Right atrium auricular region (tissue), 2 donors: Measurements from ENCODE around the gene PSMD9. TPM values are rescaled to one million over a fixed set of nuclear protein-coding genes. Genes with fewer than 3 reads are reported as not detected.

Source experiments
- DNase-seq: peaks from one replicate; pipeline ENCODE4 v3.0.0-alpha.2; 2019; ENCODE audit warnings: low spot score
- H3K27ac ChIP-seq, 2 donors: fragments of 200-600 bp; sonication (generic); 1 replicate in 1 of 2; 2 replicates in 1 of 2; pipeline ENCODE4 v1.5.1; 2016 to 2019
- H3K27me3 ChIP-seq, 2 donors: fragments of 200-600 bp; sonication (generic); one replicate each; pipeline versions ENCODE4 v1.5.1 to v1.6.0; 2017 to 2019
- H3K36me3 ChIP-seq: fragments of 200-600 bp; sonication (generic); one replicate; pipeline ENCODE4 v1.5.1; 2016
- H3K4me1 ChIP-seq, 2 donors: fragments of 200-600 bp; sonication (generic); one replicate each; pipeline versions ENCODE4 v1.5.1 to v1.6.0; 2017 to 2019
- H3K4me3 ChIP-seq, 2 donors: fragments of 200-600 bp; sonication (generic); 1 replicate in 1 of 2; 2 replicates in 1 of 2; pipeline ENCODE4 v1.5.1; 2017 to 2019; ENCODE audit warnings: mild to moderate bottlenecking in 1 of 2, moderate library complexity in 1 of 2
- H3K9me3 ChIP-seq, 2 donors: fragments of 200-600 bp; sonication (generic); one replicate each; pipeline ENCODE4 v1.5.1; 2019
- total RNA-seq, 2 donors: library from RNA; depleted of rRNA; stranded (reverse); fragments of >200 nt; gene quantifications; one replicate each; pipeline ENCODE4 v1.1.0, GENCODE V29; 2016
- TF ChIP-seq, protein P1 (sequence below), 2 donors: fragments of 200-600 bp; sonication (generic); IDR thresholded peaks; one replicate each; pipeline ENCODE4 v1.5.1; 2019; ENCODE audit warnings: antibody characterized with exemption in 2 of 2

Gene PSMD9
- total RNA-seq, 2 donors from 2014 or later: 33.2 to 59.2 TPM

DNA sequence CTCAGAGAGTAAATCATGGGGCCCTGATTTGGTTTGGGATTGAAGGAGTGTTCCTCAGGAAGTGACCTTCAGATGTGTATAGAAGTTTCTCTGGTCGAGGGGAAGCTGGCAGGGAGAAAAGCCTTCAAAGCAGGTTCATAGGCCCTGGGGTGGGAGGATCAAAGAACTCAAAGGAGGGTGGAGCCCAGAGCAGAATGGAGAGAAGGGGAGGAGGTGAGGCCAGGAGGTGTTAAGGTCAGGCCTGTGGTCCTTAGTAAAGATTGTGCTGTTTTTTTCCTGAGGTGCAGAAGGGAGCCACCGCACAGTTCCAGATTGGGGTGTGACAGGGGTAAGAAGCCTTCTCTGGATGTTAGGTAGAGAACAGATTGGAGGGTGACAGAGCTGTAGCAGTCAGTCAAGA, 20.1 kb downstream of the PSMD9 start:
- no peaks in the 10 kb centered on the region for H3K4me1 ChIP-seq
- no peaks in the 10 kb centered on the region for H3K27me3 ChIP-seq
- no peak overlapping the region for H3K4me3 ChIP-seq
- no peak for DNase-seq
- no peak overlapping the region for H3K27ac ChIP-seq
- TF ChIP-seq, protein P1, sequence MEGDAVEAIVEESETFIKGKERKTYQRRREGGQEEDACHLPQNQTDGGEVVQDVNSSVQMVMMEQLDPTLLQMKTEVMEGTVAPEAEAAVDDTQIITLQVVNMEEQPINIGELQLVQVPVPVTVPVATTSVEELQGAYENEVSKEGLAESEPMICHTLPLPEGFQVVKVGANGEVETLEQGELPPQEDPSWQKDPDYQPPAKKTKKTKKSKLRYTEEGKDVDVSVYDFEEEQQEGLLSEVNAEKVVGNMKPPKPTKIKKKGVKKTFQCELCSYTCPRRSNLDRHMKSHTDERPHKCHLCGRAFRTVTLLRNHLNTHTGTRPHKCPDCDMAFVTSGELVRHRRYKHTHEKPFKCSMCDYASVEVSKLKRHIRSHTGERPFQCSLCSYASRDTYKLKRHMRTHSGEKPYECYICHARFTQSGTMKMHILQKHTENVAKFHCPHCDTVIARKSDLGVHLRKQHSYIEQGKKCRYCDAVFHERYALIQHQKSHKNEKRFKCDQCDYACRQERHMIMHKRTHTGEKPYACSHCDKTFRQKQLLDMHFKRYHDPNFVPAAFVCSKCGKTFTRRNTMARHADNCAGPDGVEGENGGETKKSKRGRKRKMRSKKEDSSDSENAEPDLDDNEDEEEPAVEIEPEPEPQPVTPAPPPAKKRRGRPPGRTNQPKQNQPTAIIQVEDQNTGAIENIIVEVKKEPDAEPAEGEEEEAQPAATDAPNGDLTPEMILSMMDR (IDR thresholded peaks at IDR 0.05): no peak
- H3K9me3 ChIP-seq: no peaks in the 10 kb centered on the region
- peaks cover 51% of the 10 kb centered on the region for H3K36me3 ChIP-seq

DNA sequence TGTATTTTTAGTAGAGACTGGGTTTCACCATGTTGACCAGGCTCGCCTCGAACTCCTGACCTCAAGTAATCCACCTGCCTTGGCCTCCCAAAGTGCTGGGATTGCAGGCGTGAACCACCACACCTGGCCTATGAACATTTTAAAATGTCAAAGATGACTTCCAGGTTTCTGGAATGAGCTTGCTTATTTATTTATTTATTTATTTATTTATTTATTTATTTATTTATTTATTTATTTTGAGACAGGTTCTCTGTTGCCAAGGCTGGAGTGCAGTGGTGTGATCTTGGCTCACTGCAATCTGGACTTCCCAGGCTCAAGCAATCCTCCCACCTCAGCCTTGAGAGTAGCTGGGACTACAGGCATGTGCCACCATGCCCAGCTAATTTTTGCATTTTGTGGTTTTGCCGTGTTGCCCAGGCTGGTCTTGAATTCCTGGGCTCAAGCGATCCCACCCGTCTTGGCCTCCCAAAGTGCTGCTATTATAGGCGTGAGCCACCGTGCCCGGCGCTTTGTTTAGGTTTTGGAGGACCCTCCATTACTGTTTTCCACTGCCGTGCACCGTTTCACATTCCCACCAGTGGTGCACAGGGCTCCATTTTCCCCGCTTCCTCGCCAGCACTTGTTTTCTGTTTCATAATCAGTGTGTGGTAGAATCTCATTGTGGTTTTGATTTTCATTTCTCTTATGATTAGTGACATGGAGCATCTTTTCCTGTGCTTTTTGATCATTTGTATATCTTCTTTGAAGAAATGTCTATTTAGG, 23.4 kb downstream of the PSMD9 start:
- Histone ChIP-seq H3K27ac (no peak overlapping the region), H3K27me3 (no peaks in the 10 kb centered on the region), H3K4me3 (no peak overlapping the region), H3K36me3 (peaks cover 53% of the 10 kb centered on the region), H3K9me3 (no peaks in the 10 kb centered on the region), H3K4me1 (no peaks in the 10 kb centered on the region)
- TF ChIP-seq, protein P1 (IDR thresholded peaks at IDR 0.05): no peak
- DNase-seq: no peak

DNA sequence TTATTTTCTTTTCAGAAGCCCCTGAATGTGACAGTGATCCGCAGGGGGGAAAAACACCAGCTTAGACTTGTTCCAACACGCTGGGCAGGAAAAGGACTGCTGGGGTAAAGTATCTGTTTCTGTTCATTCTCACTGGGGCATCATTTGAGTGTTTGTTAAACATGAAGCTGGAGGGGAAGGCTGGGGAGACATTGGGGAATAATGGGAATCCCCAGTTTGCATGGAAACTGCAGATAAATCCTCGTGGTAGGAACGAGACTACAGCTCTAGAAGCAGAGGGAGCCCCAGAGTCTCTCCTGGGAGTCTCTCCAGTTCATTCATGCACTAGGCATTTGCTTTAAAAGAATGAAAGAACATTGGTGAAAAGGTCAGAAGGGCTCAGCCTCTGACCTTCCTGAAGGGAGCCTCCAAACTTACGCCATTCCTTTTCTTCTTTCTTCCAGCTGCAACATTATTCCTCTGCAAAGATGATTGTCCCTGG, 27.3 kb downstream of the PSMD9 start:
- Histone ChIP-seq H3K36me3 (peaks cover 45% of the 10 kb centered on the region), H3K4me3 (no peak overlapping the region)

DNA sequence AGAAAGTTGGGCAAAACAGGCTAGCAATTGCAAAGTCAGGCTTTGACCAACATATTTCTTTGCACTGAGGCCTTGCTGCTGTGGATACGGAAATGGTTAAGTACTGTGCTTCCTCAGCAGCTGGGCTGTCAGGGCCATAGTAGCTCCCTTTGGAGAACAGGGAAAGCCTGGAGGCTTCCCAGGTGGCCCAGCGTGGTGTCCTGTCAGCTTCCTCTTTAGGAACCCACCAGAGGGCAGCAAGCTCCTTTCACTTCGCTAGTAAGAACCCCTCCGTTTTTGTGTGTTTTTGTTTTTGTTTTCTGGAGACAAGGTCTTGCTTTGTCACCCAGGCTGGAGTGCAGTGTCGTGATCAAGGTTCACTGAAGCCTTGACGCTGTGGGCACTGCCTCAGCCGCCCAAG, 28.1 kb downstream of the PSMD9 start:
- H3K36me3 ChIP-seq: peaks cover 41% of the 10 kb centered on the region
- H3K4me1 ChIP-seq: peaks cover 0 to 12% of the 10 kb centered on the region in 2 donors
- no peak overlapping the region for H3K4me3 ChIP-seq
- TF ChIP-seq, protein P1 (IDR thresholded peaks at IDR 0.05): no peak
- no peak for DNase-seq
- no peak overlapping the region for H3K27ac ChIP-seq
- no peaks in the 10 kb centered on the region for H3K9me3 ChIP-seq
- H3K27me3 ChIP-seq: no peaks in the 10 kb centered on the region

More for the DNA sequence above, 27.3 kb downstream of the PSMD9 start:
- Histone ChIP-seq H3K4me1 (peaks cover 0 to 12% of the 10 kb centered on the region in 2 donors), H3K9me3 (no peaks in the 10 kb centered on the region), H3K27ac (no peak overlapping the region), H3K27me3 (no peaks in the 10 kb centered on the region)
- DNase-seq: no peak
- TF ChIP-seq, protein P1 (IDR thresholded peaks at IDR 0.05): no peak

DNA sequence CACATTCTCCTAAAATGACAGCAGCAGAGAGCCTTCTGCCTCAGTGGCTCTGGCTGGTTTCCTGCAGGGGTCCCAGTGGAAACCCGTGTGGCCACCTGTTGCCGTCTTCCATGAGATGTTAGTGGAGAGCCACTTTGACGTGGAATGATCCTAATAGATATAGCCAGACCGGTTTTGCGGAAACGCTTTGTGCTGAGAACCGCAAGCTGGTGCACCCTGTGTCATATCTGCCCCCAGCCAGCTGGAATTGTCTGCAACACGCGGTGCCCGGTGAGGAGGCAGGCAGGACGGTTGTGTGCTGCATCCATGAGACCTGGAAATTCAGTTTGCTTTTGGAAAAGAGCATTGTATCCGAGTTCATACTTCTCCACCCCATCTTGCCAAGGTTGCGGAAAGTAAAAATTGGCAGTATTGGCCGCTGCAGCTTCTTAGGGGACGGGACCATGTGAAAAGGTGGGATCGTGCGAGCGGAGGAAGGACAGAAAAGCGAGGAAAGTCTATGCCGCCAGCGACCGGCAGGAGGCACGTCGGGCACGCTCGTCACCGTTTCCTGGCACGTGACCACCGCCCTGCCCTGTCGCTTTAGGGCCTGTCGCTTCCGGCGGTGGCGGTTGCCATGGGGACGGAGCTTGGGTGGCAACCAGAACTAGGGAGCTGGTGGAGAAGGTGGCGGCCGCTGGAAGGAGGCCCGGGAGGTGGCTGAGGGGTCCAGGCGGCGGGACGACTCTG, 29.5 kb downstream of the PSMD9 start, which contains the start of gene CFAP251:
CFAP251 (plus strand) TSS at position 643 of the 729 bp plus-strand sequence. CDS start 2,714 bp downstream, outside the sequence.
- Histone ChIP-seq H3K4me1 (peaks cover 0 to 12% of the 10 kb centered on the region in 2 donors), H3K4me3 (peak within 1 kb of the TSS; percentile 38 to 58), H3K27me3 (no peaks in the 10 kb centered on the region), H3K9me3 (no peaks in the 10 kb centered on the region), H3K36me3 (peaks cover 32% of the 10 kb centered on the region), H3K27ac (peak within 1 kb of the TSS; percentile 17 to 60)
- DNase-seq: peak; percentile 99
- TF ChIP-seq, protein P1 (IDR thresholded peaks at IDR 0.05): peak; percentile 83 to 92
